HG03135 (cell line): ENCODE measurements around the gene SNX2.
"Not testable (repeated sequence)": the region's sequence is repeated elsewhere in the genome, so short reads cannot be mapped to it uniquely, and the experiment has no call there.

Experiments used
- ATAC-seq: cut with Tn5 transposase; IDR thresholded peaks from one replicate; pipeline ENCODE4 v1.9.1; 2021; ENCODE audit warnings: mild to moderate bottlenecking, moderate library complexity; ENCODE audit not compliant: unreplicated experiment

SNX2 gene

DNA sequence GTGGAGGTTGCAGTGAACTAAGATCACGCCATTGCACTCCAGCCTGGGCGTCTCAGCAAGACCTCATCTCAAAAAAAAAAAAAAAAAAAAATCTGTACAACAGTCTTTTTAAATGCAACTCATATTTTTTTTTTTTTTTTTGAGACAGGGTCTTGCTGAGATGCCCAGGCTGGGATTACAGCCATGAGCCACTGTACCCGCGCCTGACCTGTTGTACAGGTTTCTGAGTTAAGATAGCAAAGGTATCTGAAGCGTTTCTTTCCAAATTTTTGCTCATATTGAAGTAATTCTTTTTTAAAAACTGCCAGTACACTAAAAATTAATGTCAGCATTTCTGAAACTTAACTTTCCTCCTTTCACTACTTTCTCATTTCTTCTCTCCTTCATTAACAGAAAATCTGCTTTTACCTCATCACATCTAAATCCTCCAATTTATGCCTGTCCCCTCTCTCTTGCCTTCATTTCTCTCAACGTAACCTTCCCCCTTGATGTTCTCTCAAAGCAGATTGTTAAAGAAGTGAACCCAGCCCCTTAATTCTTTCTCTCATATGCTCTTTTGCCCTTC lies 67.2 kb downstream of the SNX2 start:
- ATAC-seq, result no peak

- ATAC-seq, result peak; percentile 2
These were observed 69.4 kb downstream of the SNX2 start for GRCh38 chr5:122844136-122844909.

GRCh38 chr5:122844910-122845228 lies 70.0 kb downstream of the SNX2 start:
- ATAC-seq, result peak; percentile 52

DNA sequence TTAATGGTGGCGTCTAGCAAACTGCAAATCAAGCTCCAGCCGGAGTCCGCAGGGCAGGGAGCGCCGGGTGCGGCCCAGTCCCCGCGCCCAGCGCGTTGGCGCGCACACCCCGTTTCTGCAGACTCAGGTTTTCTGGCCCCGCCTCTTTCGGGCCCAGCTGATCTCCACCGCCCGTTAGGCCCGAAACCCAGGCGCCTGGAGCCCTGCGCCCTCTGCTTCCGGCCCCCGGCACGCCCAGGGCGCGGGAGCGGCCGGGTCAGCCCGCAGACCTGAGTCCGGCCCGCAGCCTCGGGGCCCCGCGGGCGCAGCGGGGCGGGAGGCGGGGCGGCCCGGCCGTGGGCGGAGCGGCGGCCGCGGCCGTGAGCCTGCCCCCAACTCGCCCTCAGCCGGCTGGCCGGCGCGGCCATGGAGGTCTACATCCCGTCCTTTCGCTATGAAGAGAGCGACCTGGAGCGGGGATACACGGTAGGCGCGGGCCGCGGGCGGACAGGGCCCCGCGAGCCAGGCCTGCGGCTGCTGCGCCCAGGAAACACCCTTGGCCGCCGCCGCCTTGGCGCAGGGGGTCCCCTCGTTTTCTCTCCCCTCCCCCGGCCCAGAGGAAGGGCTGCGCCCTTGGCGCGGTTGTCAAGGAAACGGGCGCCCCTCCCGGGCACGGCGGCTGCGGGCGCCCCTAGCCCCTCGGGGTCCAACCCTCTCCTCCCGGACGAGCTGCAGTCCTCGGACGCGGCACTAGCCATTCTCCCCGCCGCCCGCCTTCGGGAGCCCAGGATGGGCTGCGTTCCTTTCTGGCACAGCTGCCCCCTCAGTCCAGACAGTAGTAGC lies 70.6 kb downstream of the SNX2 start, which contains the start of gene SNX24:
SNX24 (plus strand) TSS at position 385 of the 822 bp plus-strand sequence; CDS start at position 406, 21 bp downstream.
- ATAC-seq, result peak; percentile 83

DNA sequence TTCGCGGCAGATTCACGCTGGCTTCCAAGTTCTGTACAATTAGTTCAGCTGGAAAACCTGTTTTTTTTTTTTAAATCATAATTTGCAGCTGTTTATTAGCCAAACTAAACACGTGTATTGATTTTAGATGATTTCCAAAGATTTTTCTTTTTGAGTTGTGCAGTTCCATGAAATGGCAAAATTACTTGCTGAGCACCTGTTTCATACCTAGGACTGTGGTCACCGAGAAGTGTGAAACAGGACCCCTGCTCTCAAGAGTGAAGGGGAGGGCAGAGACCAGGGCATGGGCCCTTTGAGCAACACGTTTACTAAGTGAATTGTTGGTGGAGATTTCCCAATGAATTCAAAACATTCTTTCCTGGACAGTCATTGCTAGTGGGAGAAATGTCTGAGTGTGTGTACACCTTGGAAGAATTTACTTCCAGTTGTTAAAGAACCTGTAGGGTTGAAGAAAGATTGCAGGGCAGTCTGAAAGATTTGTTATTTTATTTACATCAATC lies 71.2 kb downstream of the SNX2 start:
- no peak for ATAC-seq

GRCh38 chr5:122847687-122848081 lies 72.8 kb downstream of the SNX2 start:
- no peak for ATAC-seq

GRCh38 chr5:122849771-122850170 lies 74.9 kb downstream of the SNX2 start:
- no peak for ATAC-seq

GRCh38 chr5:122857538-122857937 lies 82.7 kb downstream of the SNX2 start:
- not testable (repeated sequence) for ATAC-seq

GRCh38 chr5:122858451-122858850 lies 83.6 kb downstream of the SNX2 start:
- ATAC-seq, result no peak

GRCh38 chr5:122863240-122863639 lies 88.4 kb downstream of the SNX2 start:
- no peak for ATAC-seq

- ATAC-seq, result no peak
These were observed 88.8 kb downstream of the SNX2 start for GRCh38 chr5:122863721-122864120.

GRCh38 chr5:122864400-122864799 lies 89.5 kb downstream of the SNX2 start:
- no peak for ATAC-seq

DNA sequence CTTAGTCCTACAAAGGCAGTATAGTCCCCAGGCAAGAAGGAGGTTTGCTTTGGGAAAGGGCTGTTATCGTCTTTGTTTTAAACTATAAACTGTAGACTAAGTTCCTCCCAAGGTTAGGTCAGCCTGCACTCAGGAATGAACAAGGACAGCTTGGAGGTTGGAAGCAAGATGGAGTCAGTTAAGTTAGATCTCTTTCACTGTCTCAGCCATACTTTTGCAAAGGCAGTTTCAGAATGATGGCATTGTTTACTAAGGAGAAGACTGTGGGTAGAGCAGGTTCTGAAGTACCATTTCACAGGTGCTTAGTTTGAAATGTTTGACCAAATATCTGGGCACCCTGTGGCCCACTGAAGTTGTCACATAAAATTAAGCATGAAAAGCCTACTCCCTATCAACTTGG lies 90.0 kb downstream of the SNX2 start:
- no peak for ATAC-seq

DNA sequence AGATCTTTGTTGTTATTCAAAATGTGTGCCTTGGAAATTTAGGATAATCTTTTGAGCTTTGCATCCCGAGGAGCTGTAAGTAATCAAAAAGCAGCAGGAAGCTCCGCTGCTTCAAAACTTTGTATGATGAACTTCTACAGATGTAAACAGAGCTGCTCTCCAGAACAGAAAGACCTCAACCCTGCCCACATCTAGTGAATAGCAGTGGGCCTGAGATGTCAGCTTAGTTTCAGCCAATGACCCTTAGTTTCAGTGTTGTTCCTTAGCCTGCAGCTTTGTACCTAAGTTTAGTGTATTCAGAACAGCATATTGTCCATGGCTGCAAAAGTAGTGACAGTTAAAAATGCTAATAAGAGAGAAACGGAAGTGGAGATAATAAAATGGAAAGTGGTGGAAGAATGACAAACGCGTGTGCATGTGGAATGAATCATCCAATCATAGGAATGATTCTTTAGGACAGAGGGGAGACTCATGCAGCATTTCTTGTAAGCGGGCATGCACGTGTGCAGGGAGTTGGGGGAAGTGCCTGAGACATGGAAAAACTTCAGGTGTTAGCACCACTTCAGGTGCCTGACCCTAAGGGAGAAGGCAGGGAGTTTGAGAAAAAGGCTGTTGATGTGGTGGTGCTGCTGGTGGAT lies 95.5 kb downstream of the SNX2 start:
- ATAC-seq, result no peak

GRCh38 chr5:122871661-122872060 lies 96.8 kb downstream of the SNX2 start:
- ATAC-seq, result no peak

GRCh38 chr5:122874179-122874875 lies 99.4 kb downstream of the SNX2 start:
- no peak for ATAC-seq

- ATAC-seq, result no peak
These were observed 102.6 kb downstream of the SNX2 start for GRCh38 chr5:122877518-122877917.

GRCh38 chr5:122879076-122879475 lies 104.2 kb downstream of the SNX2 start:
- no peak for ATAC-seq
